DMS153 treated with DMSO at 0.1 percent for 48 hours (cell line): ENCODE results near the gene FCER1A.

Experiments
- DNase-seq: peaks from one replicate; lab custom pipeline; 2025; ENCODE audit not compliant: unreplicated experiment; lab: John Stamatoyannopoulos, UW

FCER1A gene

GRCh38 chr1:159302095-159302494 lies at the start of gene FCER1A:
FCER1A (plus strand) TSS chr1:159302336; CDS start chr1:159302365, 29 bp downstream.
- DNase-seq: no peak

DNA sequence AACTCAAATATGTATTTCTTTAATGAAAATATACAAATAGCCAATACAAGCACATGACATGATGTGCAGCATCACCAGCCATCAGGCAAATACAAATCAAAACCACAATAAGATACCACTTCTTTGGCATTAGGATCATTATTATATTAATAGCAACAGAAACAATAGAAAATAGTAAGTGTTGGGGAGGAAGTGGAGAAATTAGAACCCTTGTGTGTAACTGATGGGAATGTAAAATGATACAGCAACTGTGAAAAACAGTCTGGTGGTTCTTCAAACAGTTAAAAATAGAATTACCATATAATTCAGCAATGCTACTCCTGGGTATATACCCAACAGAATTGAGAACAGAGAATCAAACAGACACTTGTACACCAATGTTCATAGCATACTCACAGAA lies 40.8 kb upstream of the FCER1A start:
- DNase-seq: no peak

- no peak for DNase-seq
Measured at GRCh38 chr1:159261721-159262494, 40.2 kb upstream of the FCER1A start.

GRCh38 chr1:159266832-159267231 lies 35.3 kb upstream of the FCER1A start:
- DNase-seq: no peak

- DNase-seq: no peak
Measured at GRCh38 chr1:159274631-159275030, 27.5 kb upstream of the FCER1A start.

DNA sequence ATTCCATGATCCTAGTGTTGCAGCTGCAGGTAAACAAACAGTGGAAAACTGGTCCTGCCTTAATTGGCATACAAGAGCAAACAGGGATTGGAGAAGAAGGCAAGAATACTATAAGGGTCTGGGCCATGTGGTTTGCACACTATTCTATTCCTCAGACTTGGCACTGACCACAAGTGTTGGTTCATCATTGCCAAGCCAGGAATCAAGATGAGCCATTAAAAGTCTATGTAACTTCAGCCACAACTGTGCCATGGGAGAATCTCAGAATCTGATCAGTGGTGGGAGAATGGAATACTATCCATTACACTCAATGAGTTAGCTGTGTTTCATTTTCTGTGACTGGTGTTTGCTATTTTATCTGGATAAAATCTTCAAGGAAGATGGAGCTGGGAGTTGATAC lies 26.2 kb upstream of the FCER1A start:
- DNase-seq: no peak

- no peak for DNase-seq
Measured at GRCh38 chr1:159279773-159280172, 22.4 kb upstream of the FCER1A start.

GRCh38 chr1:159282118-159282517 lies 20.0 kb upstream of the FCER1A start:
- no peak for DNase-seq

DNA sequence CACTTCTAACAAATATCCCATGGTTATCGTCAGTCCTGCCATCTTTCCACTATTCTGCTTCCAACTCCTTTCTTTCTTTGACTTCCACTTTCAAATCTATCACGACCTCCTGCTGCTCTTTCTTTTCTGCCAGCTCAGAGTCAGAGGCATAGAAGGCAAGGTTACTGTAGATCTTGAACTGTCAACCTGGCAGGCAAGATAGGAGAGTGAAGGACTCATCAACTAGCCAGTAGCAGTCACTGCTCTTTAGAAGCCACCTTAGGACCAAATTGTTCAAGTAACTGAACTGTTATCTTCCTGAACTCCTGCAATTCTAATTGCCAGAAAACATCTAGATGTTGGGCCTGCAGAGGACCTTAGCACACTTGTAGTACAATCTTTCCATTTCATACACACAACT lies 13.1 kb upstream of the FCER1A start:
- DNase-seq: no peak

DNA sequence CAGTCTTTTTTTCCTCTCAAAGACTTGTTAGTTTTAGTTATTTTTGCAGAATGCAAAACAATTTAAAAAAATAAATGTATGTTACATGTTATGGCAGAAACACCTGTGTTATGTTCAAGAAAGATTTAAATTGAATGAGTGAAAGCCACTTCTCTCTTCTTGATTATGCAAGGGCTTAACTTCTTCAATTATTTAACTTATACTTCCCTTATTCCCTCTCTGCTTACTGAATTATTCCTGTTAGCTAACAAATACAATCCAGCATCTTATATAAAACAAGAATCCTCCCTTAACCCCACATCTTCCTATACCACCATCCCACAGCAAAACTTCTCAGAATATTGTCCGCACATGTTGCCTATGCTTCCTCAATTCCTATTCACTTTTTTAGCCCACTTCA lies 10.7 kb upstream of the FCER1A start:
- DNase-seq: no peak

- no peak for DNase-seq
Measured at GRCh38 chr1:159296706-159297375, 5.3 kb upstream of the FCER1A start.

DNA sequence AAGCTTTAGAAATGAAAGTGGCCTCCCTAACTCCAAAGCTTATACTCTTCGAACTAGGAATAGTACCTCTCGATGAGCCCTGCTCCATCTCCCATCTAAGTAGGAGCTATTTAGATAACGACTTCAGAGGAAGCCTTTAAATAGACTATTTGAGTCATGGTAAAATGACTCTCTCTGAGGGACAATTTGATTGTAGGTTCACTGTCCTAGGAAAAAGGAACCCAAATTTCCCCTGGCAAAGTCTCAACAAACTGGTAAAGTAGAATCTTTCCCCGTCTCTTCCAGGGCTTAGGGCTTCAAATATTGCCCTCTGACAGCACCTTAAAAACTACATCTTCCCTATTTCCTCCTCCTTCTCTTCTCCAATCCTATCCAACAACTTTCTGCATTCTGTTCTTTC lies 2.0 kb upstream of the FCER1A start:
- DNase-seq: no peak

DNA sequence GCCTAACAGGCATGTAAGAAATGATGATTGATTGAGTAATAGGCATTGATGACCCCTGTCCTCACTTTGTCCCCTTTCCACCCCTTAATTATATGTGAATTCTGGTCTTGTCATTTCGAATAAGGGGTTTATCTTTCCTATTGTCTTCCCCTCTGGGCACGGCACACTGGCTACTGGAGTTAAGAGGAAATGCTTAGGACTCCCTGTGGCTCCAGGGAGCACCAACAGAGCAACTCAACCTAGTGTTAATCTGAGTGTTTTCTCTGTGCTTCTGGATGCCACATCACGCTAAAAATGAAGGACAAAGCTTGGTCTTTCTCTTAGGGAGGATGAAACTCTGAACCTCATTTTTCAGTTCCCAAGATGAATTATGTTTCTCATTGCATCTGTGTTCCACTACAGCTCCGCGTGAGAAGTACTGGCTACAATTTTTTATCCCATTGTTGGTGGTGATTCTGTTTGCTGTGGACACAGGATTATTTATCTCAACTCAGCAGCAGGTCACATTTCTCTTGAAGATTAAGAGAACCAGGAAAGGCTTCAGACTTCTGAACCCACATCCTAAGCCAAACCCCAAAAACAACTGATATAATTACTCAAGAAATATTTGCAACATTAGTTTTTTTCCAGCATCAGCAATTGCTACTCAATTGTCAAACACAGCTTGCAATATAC lies 5.3 kb downstream of the FCER1A start:
- no peak for DNase-seq

GRCh38 chr1:159311679-159312078 lies 9.5 kb downstream of the FCER1A start:
- no peak for DNase-seq

DNA sequence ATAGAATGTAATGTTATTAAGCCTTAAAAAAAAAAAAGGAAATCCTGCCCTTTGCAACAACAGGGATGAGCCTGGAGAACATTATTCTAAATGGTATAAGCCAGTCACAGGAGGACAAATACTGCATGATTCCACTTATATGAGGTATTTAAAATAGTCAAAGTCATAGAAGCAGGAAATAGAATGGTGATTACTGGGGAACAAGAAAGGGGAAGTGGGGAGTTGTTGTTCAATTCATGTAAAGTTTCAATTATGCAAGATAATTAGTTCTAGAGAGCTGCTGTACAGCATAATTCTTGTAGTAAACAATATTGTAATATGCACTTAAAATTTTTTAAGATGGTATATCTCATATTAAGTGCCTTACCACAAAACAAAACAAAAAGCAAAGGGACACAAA lies 13.2 kb downstream of the FCER1A start:
- DNase-seq: no peak

- no peak for DNase-seq
Measured at GRCh38 chr1:159318784-159319551, 16.8 kb downstream of the FCER1A start.

DNA sequence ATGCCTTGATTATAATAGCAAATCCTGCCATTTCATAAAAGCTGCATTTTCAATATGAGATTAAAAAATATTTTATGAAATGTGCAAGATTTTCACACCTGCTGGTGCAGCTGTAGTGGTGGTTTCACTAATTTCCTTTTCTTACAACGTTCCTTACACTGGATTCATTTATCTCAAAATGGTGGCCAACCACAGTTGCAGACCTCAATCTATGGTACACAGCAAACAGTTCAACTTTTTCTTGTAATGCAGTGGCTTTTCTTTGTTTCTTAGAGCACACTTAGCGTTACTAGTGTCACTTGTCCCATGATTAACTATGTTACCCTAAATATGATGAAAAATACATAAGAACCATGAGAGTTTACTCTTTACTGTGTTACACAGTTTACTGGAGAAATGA lies 32.7 kb downstream of the FCER1A start:
- DNase-seq: no peak

- no peak for DNase-seq
Measured at GRCh38 chr1:159338018-159338417, 35.9 kb downstream of the FCER1A start.

GRCh38 chr1:159339536-159339935 lies 37.4 kb downstream of the FCER1A start:
- no peak for DNase-seq

- DNase-seq: no peak
Measured at GRCh38 chr1:159341736-159342135, 39.6 kb downstream of the FCER1A start.

GRCh38 chr1:159342761-159343425 lies 40.8 kb downstream of the FCER1A start:
- no peak for DNase-seq
